LoVo (cell line): ENCODE measurements around the gene SERPINB6.
A peak's percentile ranks its signal among the peaks of the same experiment; 100 is the strongest.
"Not testable (repeated sequence)": the region's sequence is repeated elsewhere in the genome, so short reads cannot be mapped to it uniquely, and the experiment has no call there.

Source experiments
- DNase-seq: peaks from one replicate; pipeline ENCODE4 v3.0.0-alpha.2; 2016; ENCODE audit warnings: low spot score

The SERPINB6 gene

DNA sequence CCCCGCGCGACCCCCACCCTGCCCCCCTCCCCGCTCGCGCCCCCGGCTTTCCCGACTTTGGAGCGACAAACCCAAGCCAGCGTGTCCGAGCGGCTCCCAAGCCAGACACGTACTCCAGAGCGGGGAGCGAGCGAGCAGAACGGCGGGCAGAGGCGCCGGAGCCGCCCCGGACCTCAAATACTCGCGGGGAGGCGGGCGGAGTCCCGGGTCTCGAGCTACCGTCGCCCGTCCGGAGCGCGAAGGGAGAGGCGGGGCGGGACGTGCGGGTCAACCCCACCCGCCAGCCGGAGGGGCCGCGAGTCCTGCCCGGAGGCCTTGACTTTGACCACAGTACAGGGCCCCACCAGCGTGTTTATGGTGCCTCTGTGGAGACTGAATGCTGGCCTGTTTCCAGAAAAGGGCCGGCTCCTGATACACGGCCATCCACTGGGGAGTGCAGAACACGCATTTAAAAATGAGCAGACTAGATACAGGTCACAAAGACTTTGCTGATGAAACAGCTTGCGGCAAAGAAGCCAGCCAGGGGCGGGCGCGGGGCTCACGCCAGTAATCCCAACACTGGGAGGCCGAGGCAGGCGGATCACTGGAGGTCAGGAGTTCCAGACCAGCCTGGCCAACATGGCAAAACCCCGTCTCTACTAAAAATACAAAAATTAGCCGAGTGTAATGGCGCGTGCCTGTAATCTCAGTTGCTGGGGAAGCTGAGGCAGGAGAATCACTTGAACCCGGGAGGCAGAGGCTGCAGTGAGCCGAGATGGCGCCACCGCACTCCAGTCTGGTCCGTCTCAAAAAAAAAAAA lies at the start of gene SERPINB6:
Gene SERPINB6 (minus strand): TSS at position 148 of the 799 bp plus-strand sequence. CDS start 12,235 bp downstream, outside the sequence.
- DNase-seq, result peak; percentile 73

DNA sequence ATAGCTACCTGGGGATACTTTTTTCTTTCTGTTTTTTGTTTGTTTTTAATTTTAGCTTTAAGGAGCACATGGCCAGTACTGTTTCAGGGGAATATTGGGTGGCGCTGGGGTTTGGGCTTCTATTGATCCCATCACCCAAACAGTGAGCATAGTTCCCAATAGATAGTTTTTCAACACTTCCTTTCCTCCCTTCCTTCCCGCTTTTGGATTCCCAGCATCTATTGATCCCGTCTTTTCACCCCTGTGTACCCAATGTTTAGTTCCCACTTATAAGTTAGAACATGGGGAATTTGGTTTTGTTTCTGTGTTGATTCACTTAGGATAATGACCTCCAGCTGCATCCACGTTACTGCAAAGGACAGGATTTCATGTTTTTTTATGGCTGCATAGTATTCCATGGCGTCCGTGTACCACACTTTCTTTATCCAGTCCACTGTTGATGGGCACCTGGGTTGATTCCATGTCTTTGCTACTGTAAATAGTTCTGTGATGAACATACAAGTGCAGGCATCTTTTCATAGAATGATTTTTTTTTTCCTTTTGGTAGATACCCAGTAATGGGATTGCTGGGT lies 48.5 kb upstream of the SERPINB6 start:
- DNase-seq, result no peak

DNA sequence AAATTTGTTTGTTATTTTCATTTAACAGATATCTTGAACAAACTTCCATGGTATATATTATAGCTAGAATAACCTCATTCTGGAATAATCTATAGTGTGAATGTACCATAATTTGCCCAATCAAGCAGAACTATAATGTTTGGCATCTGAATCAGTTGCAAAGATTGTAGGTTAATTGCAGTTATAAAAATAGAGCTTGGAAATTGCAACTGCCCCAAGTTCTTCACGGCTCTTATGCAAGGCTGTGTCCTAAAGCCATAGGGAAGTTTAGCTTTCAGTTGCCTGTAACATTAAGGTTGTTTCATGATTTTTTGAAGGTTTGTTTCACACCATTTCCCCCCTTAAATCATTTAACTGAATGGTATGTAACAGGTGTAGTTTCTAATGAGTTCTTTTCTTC lies 47.7 kb upstream of the SERPINB6 start:
- no peak for DNase-seq

DNA sequence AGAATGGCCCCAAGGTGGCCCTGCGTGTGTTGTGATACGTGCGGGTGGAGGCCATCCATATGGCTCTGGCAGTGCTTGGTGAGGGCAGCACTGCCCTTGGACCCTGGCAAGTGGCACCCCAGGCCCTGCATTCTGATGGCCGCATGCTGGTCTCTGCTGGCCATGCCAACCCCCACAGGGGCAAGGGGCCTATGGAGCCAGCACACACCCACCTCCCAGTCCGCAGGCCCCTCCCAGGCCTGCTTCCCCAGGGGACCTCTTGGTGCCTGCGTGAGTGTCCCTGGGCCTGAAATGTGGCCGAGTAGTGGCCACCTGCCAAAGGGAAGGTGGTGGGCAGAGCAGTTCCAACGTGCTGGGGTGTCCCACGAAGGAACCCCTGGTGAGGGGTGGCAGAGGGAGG lies 45.9 kb upstream of the SERPINB6 start:
- DNase-seq, result no peak

DNA sequence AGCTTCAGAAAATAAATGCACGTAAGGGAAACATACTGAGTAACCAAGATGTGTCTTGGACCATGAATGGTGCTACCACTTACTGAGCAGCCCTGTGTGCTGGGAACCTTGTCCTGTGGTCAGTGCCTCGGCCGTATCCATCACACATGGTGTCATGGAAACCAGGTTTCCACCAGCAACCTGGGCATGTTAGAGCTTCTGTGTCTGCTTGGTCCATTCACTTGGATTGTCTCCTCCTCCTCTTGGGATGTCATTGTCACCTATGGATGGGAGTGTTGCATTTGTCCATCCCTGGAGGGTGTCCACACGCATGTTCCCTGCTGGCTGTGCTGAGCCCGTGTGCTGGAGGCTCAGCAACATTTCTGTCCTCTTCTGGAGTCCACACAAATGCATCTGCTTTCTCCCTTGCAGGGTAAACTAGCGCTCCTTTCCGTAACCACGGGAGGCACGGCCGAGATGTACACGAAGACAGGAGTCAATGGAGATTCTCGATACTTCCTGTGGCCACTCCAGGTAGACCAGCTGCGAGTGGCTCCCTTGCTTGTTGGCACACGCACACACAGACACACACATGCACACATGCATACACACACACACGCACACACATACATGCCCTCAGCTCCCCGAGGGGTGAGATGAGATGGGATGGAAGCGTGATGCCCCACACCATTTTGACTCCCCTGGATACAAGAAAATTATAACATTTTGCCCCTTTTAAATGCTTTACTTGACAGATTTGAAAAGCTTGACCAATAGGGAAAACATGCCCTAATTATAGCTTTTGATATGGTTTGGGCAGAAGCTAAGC lies 45.3 kb upstream of the SERPINB6 start:
- no peak for DNase-seq

DNA sequence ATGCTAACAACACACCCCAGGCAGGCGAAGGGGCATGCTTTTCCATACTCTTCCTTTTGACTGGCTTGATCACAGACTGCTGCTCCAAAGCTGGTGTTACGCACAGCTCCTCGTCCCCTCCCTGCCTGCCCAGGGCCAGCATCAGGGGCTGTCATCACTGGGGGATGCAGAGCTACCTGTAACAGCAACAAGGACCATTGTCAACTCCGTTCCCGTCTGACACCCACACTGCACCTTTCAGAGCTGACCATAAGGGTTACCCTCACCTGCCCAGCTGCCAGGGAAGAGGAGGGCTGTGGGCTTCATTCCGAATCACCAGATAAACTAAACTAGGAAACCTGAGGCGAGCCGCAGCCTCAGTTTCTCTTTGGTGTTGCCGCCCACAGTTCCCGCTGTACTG lies 43.8 kb upstream of the SERPINB6 start:
- DNase-seq, result no peak

DNA sequence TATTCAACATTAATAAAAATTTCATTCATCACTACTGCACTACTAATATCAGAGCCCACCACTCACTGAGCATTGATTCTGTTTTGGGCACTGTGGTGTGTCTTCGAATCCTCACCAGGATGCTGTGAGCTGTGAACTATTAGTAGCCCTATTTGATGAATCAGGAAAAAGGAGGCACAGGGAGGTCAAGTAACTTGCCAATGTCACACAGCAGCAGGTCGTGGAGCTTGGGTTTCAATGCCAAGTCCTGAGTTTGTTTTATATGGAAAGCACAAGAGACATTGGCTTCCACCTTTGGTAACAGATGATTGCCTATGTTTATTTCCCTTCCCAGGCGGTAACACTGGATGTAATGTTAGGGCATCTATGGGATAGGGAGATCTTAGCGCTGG lies 43.3 kb upstream of the SERPINB6 start:
- no peak for DNase-seq

DNA sequence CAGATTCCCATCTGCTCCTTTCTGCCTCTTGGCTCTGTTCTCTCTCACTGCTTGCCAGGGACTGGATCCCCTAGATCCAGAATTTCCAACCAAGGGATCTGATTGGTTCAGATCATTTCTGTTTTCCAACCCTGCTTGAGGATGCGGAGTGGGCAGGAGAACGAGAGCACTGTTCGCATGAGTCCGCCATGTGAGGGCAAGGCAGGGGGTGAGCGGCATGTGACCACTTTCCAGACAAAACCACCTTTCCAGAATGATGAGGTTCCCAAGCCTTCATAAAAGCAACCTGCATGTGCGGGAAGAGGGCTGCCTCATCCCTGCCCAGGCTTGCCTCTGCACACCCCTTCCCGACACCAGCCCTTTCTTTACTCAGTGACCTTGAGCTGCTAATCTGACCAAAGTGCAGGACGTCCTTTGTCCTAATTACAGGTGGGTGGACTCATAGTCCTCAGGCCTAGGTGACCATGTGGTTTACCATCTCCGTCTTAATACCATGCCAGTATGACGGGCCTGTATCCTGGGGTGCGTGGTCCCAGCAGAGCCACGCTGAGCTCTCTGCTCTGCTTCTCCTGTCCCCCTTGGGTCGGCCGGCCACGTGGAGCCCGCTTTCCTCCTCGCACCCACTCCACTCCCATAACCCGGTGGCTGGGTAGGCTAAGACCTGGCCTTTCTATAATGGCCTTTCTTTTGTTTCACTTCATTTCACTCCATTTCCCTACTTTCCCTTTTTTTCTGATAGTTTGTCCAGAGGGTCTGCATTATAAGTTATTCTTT lies 42.7 kb upstream of the SERPINB6 start:
- DNase-seq, result no peak

DNA sequence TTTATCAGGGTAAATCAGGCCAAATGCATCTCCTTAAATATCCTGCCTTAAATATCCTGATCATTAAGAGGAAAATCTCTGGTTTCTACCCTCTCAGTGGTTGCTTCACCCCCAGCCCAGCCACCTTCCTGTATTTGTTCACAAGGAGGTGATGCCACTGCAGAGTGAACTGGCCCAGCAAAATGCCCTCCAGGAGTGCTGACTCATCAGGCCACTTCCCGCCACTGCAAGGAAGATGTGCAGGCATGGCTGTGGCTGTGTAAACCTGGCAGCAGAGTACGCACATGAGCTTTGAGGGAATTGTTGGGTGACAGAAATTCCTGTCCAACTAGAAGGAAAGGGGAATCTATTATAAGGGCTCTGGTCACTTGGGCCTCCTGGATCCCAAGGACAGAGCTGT lies 42.1 kb upstream of the SERPINB6 start:
- DNase-seq, result no peak

DNA sequence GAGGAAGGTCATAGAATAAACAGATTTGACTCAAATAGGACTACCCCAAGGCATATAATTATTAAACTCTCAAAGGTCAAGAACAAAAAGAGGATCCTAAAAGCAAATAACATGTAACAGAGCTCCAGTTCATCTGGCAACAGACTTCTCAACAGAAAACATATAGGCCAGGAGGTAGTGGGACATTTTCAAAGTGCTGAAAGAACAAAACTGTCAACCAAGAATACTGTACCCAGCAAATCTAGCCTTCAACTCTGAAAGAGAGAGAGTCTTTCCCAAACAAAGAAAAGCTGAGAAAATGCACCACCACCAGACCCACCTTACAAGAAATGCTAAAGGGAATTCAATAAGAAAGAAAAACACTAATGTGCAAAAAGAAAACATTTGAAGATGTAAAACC lies 40.2 kb upstream of the SERPINB6 start:
- DNase-seq, result no peak

DNA sequence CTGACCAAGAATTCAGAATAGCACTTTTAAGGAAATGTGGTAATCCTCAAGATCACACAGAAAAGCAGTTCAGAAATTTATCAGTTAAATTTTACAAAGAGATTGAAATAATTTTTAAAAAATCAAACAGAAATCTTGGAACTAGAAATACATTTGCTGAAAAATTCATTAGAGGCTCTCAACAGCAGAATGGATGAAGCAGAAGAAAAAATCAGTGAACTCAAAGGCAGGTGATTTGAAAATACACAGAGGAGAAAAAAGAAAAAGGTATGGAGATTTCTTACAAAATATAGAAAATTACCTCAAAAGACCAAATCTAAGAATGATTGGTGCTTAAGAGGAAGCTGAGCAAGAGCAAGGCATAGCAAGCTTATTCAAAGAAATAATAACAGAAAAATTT lies 39.8 kb upstream of the SERPINB6 start:
- DNase-seq, result no peak

DNA sequence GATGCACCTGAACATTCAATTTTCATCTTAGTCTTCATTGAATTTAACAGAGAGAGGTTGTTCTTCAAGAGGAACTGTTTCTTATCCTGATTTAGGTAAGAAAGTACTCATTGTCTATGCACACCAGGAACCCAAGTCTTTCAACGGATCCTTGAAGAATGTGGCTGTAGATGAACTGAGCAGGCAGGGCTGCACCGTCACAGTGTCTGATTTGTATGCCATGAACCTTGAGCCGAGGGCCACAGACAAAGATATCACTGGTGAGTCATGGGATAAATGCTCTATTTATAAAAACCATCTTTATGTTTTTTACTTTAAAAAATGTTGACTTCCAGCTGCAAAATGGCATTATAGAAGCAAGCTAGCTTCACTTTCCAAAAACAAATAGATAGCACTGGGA lies 38.6 kb upstream of the SERPINB6 start:
- DNase-seq, result no peak

DNA sequence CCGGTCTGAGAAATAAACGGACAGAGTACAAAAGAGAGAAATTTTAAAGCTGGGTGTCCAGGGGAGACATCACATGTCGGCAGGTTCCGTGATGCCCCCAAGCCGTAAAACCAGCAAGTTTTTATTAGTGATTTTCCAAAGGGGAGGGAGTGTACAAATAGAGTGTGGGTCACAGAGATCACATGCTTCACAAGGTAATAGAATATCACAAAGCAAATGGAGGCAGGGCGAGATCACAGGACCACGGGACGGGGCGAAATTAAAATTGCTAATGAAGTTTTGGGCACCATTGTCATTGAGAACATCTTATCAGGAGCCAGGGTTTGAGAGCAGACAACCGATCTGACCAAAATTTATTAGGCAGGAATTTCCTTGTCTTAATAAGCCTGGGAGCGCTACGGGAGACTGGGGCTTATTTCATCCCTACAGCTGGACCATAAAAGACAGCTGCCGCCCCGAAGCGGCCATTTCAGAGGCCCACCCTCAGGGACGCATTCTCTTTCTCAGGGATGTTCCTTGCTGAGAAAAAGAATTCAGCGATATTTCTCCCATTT lies 37.4 kb upstream of the SERPINB6 start:
- not testable (repeated sequence) for DNase-seq

DNA sequence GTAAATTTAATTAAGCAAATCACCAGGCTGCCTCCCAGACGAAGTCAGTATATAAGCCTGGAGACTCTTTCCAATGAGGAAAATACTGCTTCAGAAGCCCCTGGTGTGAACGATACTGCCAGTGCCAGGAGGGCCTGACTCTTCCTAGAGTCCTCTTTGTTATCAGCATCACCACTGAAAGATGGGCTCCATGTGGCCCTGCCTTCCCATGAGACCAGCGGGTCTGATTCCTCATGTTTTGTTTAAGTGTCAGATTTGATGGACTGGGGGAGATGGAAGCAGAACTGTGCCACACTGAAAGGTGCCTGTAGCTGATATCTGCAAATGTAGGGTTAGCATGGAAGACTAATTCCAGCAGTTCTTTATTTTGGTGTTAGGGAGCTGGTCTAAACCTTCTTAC lies 36.2 kb upstream of the SERPINB6 start:
- no peak for DNase-seq

DNA sequence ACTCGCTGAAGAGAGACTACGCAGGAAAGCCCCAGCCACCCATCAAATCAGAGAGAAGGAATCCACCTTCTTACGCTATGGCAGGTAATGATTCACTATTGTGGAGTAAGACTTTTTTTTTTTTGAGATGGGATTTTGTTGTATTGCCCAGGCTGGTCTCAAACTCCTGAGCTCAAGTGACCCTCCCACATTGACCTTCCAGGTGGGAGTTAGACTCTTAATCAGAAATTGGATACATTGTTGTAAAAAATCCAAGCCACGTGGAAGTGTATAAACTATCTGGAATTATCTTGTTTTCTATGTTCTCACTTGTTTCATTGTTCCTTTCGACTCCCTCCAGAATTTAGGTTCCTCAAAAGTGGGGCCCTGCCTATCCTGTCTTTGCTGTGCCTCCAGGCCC lies 35.1 kb upstream of the SERPINB6 start:
- no peak for DNase-seq

DNA sequence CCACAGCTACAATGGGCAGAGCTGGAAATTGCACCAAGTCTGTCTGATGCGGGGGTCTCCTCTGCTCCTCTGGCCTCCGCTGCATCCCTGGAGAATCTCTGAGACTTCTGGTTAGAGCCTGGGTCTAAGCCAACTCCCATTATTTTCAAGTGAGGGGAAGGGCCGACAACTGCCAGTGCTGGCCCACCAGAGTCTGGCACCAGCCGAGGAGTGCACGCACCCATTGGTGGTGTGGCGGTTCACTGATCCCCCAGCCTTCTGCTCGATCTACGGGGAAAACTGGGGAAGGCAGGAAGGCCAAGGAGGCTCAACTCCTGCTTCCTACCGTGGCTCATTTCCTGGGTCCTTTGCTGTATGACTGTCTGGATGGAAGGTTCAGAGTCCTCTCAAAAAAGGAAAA lies 34.5 kb upstream of the SERPINB6 start:
- no peak for DNase-seq

DNA sequence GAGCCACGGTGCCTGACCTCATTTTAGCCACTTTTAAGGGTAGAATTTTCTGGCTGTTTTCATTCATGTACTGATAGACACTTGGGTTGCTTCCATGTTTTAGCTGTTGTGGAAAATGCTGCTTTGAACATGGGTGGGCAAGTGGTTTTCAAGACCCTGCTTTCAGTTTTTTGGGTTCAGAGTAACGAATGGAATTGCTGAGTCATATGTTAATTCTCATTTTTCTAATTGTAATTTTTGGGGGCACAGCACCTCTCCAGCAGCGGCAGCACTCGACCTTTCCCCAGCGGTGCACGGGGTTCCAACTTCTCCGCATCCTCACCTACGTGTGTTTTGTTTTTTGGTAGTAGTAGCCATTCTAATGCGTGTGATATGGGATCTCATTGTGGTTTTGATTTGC lies 33.7 kb upstream of the SERPINB6 start:
- no peak for DNase-seq

DNA sequence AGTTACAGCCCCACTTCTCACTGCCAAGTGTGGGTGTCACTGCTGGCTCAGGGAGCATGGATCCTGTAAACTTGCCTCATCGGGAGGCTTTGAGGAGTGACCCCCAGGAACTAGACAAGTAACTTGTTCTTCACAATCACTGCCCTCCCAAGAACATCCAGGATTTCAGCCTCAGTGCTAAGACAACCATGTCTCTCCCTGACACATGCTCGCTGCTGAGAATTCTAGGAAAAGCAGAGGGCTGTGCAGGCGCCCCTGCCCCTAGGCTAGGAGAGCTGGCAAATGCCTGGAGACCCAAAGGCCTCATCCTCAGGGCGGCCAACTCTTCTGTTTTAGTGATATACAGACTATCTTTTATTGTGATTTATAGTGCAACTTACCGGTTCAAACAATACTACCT lies 31.9 kb upstream of the SERPINB6 start:
- not testable (repeated sequence) for DNase-seq

DNA sequence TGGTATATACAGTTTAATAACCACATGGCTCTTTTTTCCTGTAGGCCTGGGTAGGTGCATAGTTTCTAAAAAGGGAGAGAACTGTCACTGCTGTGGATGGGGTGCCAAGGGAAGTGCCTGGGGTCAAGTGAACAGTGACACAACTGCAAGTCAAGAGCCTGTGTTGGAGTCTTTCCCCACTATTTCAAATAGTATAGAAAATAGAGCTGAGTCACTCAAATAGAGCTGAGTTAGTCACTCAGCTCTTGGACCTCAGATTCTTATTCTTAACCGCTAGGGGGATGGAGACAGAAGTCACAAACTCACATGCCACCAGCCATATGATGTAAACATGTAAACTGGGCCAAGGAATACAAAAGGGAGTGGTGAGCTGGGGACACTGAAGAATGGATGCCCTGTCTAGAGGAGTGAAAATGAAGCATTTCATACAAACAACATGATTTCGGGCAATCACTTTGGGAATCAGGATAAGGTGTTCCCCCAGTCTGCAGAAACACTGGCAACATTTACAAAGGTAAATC lies 30.5 kb upstream of the SERPINB6 start:
- peak; percentile 77 for DNase-seq

DNA sequence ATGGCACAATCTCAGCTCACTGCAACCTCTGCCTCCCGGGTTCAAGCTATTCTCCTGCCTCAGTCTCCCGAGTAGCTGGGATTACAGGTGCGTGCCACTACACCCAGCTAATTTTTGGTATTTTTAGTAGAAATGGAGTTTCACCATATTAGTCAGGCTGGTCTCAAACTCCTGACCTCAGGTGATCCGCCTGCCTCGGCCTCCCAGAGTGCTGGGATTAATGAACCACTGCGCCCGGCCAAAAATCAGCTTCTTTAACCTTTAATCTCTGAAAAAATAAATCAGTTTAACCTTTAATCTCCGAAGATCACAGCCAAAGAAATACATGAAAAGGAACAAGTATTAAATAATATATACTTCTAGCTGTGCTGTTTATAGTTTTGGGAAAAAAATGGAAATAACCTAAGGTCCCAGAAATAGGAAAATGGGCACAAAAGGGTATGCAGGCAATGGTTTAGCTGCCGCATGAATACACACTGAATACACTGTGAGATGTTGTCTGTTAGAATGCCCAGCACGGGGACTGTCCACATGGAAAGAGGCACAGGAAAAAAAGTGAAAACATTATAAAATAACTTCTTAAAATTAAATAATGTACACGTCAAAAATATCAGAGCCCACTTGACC lies 29.9 kb upstream of the SERPINB6 start:
- no peak for DNase-seq
